H9 (cell line): ENCODE data around the gene ITGA1. TPM values are rescaled to one million over a fixed set of nuclear protein-coding genes. Genes with fewer than 3 reads are reported as not detected.

ENCODE experiments used
- DNase-seq: peaks from one replicate; pipeline ENCODE4 v3.0.0-alpha.2; 2017
- H2AFZ ChIP-seq: one replicate; pipeline ENCODE4 v1.6.1; 2013; ENCODE audit warnings: mild to moderate bottlenecking, low read length, control low read depth, moderate library complexity
- H2AK5ac ChIP-seq: 2 replicates; pipeline ENCODE4 v1.6.1; 2013; ENCODE audit warnings: low read length, control low read depth, mixed read lengths; ENCODE audit not compliant: insufficient read length
- H2BK120ac ChIP-seq: one replicate; pipeline ENCODE4 v1.6.1; 2013; ENCODE audit warnings: low read depth, mild to moderate bottlenecking, low read length, control low read depth, inconsistent platforms; ENCODE audit not compliant: poor library complexity, severe bottlenecking
- H2BK12ac ChIP-seq: 2 replicates; pipeline ENCODE4 v1.6.1; 2013; ENCODE audit warnings: low read length, control low read depth, mixed read lengths, low read depth; ENCODE audit not compliant: insufficient read length
- H2BK15ac ChIP-seq: 2 replicates; pipeline ENCODE4 v1.6.1; 2013; ENCODE audit warnings: low read depth, low read length, control low read depth
- H2BK20ac ChIP-seq: one replicate; pipeline ENCODE4 v1.6.1; 2013; ENCODE audit warnings: low read depth, mild to moderate bottlenecking, low read length, control low read depth, inconsistent platforms; ENCODE audit not compliant: poor library complexity, severe bottlenecking
- H2BK5ac ChIP-seq: 2 replicates; pipeline ENCODE4 v1.6.1; 2013; ENCODE audit warnings: low read length, control low read depth, mixed read lengths; ENCODE audit not compliant: insufficient read length
- H3K14ac ChIP-seq: 2 replicates; pipeline ENCODE4 v1.6.1; 2013; ENCODE audit warnings: low read length, control low read depth; ENCODE audit not compliant: insufficient read depth
- H3K18ac ChIP-seq: 2 replicates; pipeline ENCODE4 v1.6.1; 2013; ENCODE audit warnings: low read depth, mild to moderate bottlenecking, mixed read lengths, low read length, control low read depth; ENCODE audit not compliant: insufficient read length
- H3K23ac ChIP-seq: 2 replicates; pipeline ENCODE4 v1.6.1; 2013; ENCODE audit warnings: low read length, control low read depth, mixed read lengths, low read depth; ENCODE audit not compliant: insufficient read length
- H3K23me2 ChIP-seq: 2 replicates; pipeline ENCODE4 v1.6.1; 2013; ENCODE audit warnings: low read depth, mild to moderate bottlenecking, mixed read lengths, low read length, control low read depth; ENCODE audit not compliant: insufficient read length, poor library complexity, severe bottlenecking
- H3K27ac ChIP-seq: 2 replicates; pipeline ENCODE4 v1.5.1; 2013; ENCODE audit warnings: low read length, control low read depth, mixed read lengths, low read depth; ENCODE audit not compliant: insufficient read length
- H3K27me3 ChIP-seq: 2 replicates; pipeline ENCODE4 v1.6.1; 2013; ENCODE audit warnings: low read length, control low read depth, inconsistent platforms; ENCODE audit not compliant: insufficient read depth
- H3K4ac ChIP-seq: 2 replicates; pipeline ENCODE4 v1.6.1; 2013; ENCODE audit warnings: low read depth, mild to moderate bottlenecking, control low read depth, inconsistent platforms, low read length, moderate library complexity
- H3K4me1 ChIP-seq: 2 replicates; pipeline ENCODE4 v1.6.1; 2013; ENCODE audit warnings: low read length, control low read depth, inconsistent platforms; ENCODE audit not compliant: insufficient read depth
- H3K4me2 ChIP-seq: 2 replicates; pipeline ENCODE4 v1.6.1; 2013; ENCODE audit warnings: low read length, control low read depth, mixed read lengths; ENCODE audit not compliant: insufficient read length, insufficient read depth
- H3K56ac ChIP-seq: 2 replicates; pipeline ENCODE4 v1.6.1; 2013; ENCODE audit warnings: low read depth, mild to moderate bottlenecking, mixed read lengths, low read length, control low read depth; ENCODE audit not compliant: insufficient read length
- H3K79me1 ChIP-seq: 2 replicates; pipeline ENCODE4 v1.6.1; 2013; ENCODE audit warnings: low read depth, mild to moderate bottlenecking, moderate library complexity, low read length, control low read depth, inconsistent platforms; ENCODE audit not compliant: insufficient read depth, poor library complexity, severe bottlenecking
- H3K79me2 ChIP-seq: 2 replicates; pipeline ENCODE4 v1.6.1; 2013; ENCODE audit warnings: low read length, control low read depth, inconsistent platforms; ENCODE audit not compliant: insufficient read depth
- H3K9ac ChIP-seq: 2 replicates; pipeline ENCODE4 v1.6.1; 2013; ENCODE audit warnings: low read length, control low read depth, mixed read lengths; ENCODE audit not compliant: insufficient read length; ENCODE audit errors: extremely low read depth
- H3K9me3 ChIP-seq: one replicate; pipeline ENCODE4 v1.6.1; 2013; ENCODE audit warnings: low read depth, low read length, inconsistent platforms; ENCODE audit not compliant: control insufficient read depth
- H3T11ph ChIP-seq: one replicate; pipeline ENCODE4 v1.6.1; 2013; ENCODE audit warnings: mild to moderate bottlenecking, low read length, control low read depth, inconsistent platforms
- H4K20me1 ChIP-seq: one replicate; pipeline ENCODE4 v1.6.1; 2013; ENCODE audit not compliant: control insufficient read depth, insufficient read length, insufficient read depth
- H4K5ac ChIP-seq: 2 replicates; pipeline ENCODE4 v1.6.1; 2013; ENCODE audit warnings: low read depth, mild to moderate bottlenecking, mixed read lengths, low read length, control low read depth; ENCODE audit not compliant: insufficient read length
- H4K8ac ChIP-seq: replicated peaks from 2 replicates; pipeline ENCODE4 v1.6.1; 2013; ENCODE audit warnings: low read length, control low read depth, mixed read lengths, low read depth; ENCODE audit not compliant: insufficient read length
- H4K91ac ChIP-seq: 2 replicates; pipeline ENCODE4 v1.6.1; 2013; ENCODE audit warnings: low read depth, mild to moderate bottlenecking, moderate library complexity, mixed read lengths, low read length, control low read depth; ENCODE audit not compliant: insufficient read length
- H3K27ac Mint-ChIP-seq, 3 experiments: 2 replicates in 2 of 3; 3 replicates in 1 of 3; pipeline ENCODE4 v1.8.0; 2020 to 2021; ENCODE audit warnings: mixed read lengths in 3 of 3, mild to moderate bottlenecking in 1 of 3, moderate library complexity in 1 of 3
- H3K27me3 Mint-ChIP-seq: 2 replicates; pipeline ENCODE4 v1.8.0; 2021; ENCODE audit warnings: low read depth, mild to moderate bottlenecking, moderate library complexity, mixed read lengths
- H3K36me3 Mint-ChIP-seq, 3 experiments: 2 replicates in 2 of 3; 3 replicates in 1 of 3; pipeline ENCODE4 v1.8.0; 2020 to 2021; ENCODE audit warnings: low read depth in 3 of 3, mixed read lengths in 3 of 3; ENCODE audit not compliant: insufficient read depth in 1 of 3
- H3K4me1 Mint-ChIP-seq, 2 experiments: 2 replicates each; pipeline ENCODE4 v1.8.0; 2020; ENCODE audit warnings: mixed read lengths in 2 of 2
- H3K4me3 Mint-ChIP-seq, 2 experiments: 2 replicates in 1 of 2; 3 replicates in 1 of 2; pipeline ENCODE4 v1.8.0; 2020 to 2021; ENCODE audit warnings: mild to moderate bottlenecking in 2 of 2, mixed read lengths in 2 of 2, moderate library complexity in 1 of 2
- H3K9me3 Mint-ChIP-seq, 2 experiments: 2 replicates in 1 of 2; 3 replicates in 1 of 2; pipeline ENCODE4 v1.8.0; 2020; ENCODE audit warnings: mild to moderate bottlenecking in 2 of 2, mixed read lengths in 2 of 2, moderate library complexity in 1 of 2
- WGBS: extraction: QIAGEN DNeasy Blood & Tissue Kit; methylation state at CpG from one replicate; pipeline ENCODE4 v1.1.7; 2013; ENCODE audit warnings: missing lambda C conversion rate, low lambda C conversion rate, mixed read lengths; ENCODE audit not compliant: insufficient read length; ENCODE audit errors: extremely low coverage; 5-methylcytosine and 5-hydroxymethylcytosine counted together
- total RNA-seq: library from RNA; stranded (reverse); gene quantifications from 2 replicates; pipeline ENCODE4 v1.2.1, GENCODE V29; 2021
- TF ChIP-seq, protein P1 (sequence below): fragments of 200-600 bp; sonication (generic); conservative IDR thresholded peaks from 3 replicates; pipeline ENCODE4 v1.8.0; 2021; ENCODE audit warnings: antibody characterized with exemption, mild to moderate bottlenecking

The ITGA1 gene
- total RNA-seq, 1 experiment from 2014 or later, result 3.9 TPM

DNA sequence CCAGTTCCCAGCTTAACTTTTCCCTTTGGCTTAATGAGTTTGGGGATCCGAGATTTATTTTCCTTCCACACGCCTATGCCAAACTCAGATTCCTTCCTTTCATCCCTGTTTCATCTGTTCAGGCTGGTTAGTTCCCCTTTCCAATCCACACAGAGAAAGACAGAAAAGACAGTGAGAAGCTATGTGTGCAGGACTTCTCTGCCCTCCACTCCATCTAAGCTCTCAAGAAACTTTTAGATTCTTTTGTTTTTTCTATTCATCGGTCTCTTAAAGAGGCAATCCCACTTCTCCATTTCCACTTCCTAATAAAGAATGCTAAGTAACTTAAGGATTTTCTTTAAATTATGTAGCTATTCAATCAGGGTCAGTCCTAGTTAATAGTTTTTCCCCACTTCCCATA lies 11.2 kb downstream of the ITGA1 start:
- H2BK12ac ChIP-seq, result no peak overlapping the region
- H2BK120ac ChIP-seq, result no peak overlapping the region
- no peak overlapping the region for H2AFZ ChIP-seq
- no peak overlapping the region for H2AK5ac ChIP-seq
- H4K91ac ChIP-seq, result no peak overlapping the region
- peaks cover 4 to 7% (median 6%) of the 10 kb centered on the region in 3 experiments for H3K36me3 Mint-ChIP-seq
- peak overlapping the region; percentile 91 to 92 for H3K4me3 Mint-ChIP-seq
- H3K4ac ChIP-seq, result no peak overlapping the region
- no peak overlapping the region for H2BK20ac ChIP-seq
- peak overlapping the region; percentile 93 for H3K27ac ChIP-seq
- H3K23me2 ChIP-seq, result peaks cover 26% of the 10 kb centered on the region
- H3T11ph ChIP-seq, result no peak overlapping the region
- H4K8ac ChIP-seq, result no peak overlapping the region
- H3K56ac ChIP-seq, result no peak overlapping the region
- H3K4me1 ChIP-seq, result peaks cover 6% of the 10 kb centered on the region; the same call in 1 of the 2 replicates
- H3K9me3 ChIP-seq, result no peaks in the 10 kb centered on the region
- H3K4me2 ChIP-seq, result peak overlapping the region; percentile 89
- H3K27ac Mint-ChIP-seq, result peak overlapping the region; percentile 96 to 99 (median 99)
- H3K79me2 ChIP-seq, result peaks cover 14% of the 10 kb centered on the region; the same call in 1 of the 2 replicates
- H3K9me3 Mint-ChIP-seq, result no peaks in the 10 kb centered on the region; a peak in 1 of 5 replicates
- no peak overlapping the region for H3K18ac ChIP-seq
- no peak for DNase-seq
- H3K9ac ChIP-seq, result peak overlapping the region; percentile 82
- TF ChIP-seq, protein P1, sequence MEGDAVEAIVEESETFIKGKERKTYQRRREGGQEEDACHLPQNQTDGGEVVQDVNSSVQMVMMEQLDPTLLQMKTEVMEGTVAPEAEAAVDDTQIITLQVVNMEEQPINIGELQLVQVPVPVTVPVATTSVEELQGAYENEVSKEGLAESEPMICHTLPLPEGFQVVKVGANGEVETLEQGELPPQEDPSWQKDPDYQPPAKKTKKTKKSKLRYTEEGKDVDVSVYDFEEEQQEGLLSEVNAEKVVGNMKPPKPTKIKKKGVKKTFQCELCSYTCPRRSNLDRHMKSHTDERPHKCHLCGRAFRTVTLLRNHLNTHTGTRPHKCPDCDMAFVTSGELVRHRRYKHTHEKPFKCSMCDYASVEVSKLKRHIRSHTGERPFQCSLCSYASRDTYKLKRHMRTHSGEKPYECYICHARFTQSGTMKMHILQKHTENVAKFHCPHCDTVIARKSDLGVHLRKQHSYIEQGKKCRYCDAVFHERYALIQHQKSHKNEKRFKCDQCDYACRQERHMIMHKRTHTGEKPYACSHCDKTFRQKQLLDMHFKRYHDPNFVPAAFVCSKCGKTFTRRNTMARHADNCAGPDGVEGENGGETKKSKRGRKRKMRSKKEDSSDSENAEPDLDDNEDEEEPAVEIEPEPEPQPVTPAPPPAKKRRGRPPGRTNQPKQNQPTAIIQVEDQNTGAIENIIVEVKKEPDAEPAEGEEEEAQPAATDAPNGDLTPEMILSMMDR, result no peak
- no peak overlapping the region for H3K14ac ChIP-seq
- H4K20me1 ChIP-seq, result no peaks in the 10 kb centered on the region
- H3K23ac ChIP-seq, result no peak overlapping the region
- H2BK15ac ChIP-seq, result no peak overlapping the region
- peaks cover 33 to 40% of the 10 kb centered on the region in 2 experiments for H3K4me1 Mint-ChIP-seq
- H3K27me3 ChIP-seq, result no peaks in the 10 kb centered on the region
- H4K5ac ChIP-seq, result no peak overlapping the region
- no CpG with 5 or more reads among the region's 3 CpGs for WGBS
- no peaks in the 10 kb centered on the region for H3K27me3 Mint-ChIP-seq
- H2BK5ac ChIP-seq, result no peak overlapping the region
- H3K79me1 ChIP-seq, result no peaks in the 10 kb centered on the region
